Ramos (cell line): ENCODE data around the gene TRAF3.
"Not testable (repeated sequence)": the region's sequence is repeated elsewhere in the genome, so short reads cannot be mapped to it uniquely, and the experiment has no call there.

ENCODE experiments used
- in situ Hi-C: fragments of 300-500 bp; cut with MboI; formaldehyde crosslinking; loops from one replicate; pipeline ENCODE4 v1.14.3; 2022; ENCODE audit warnings: low sequenced_read_pairs; ENCODE audit not compliant: unreplicated experiment

Gene TRAF3

GRCh38 chr14:102915292-102916110 lies 138.3 kb downstream of the TRAF3 start:
- in situ Hi-C loops, result loop anchor here (5.0 to 10.0 kb wide), 2 partner anchors 218 to 381 kb away; no protein-coding TSS in a partner anchor

- in situ Hi-C loops, result loop anchor here (5.0 to 10.0 kb wide), 2 partner anchors 219 to 382 kb away; no protein-coding TSS in a partner anchor
Observed at GRCh38 chr14:102916347-102917055, 139.3 kb downstream of the TRAF3 start.

GRCh38 chr14:102917056-102917385 lies 139.8 kb downstream of the TRAF3 start:
- in situ Hi-C loops, result loop anchor here (5.0 to 10.0 kb wide), 2 partner anchors 220 to 382 kb away; no protein-coding TSS in a partner anchor

GRCh38 chr14:102917469-102918211 lies 140.4 kb downstream of the TRAF3 start:
- in situ Hi-C loops, result loop anchor here (5.0 to 10.0 kb wide), 2 partner anchors 220 to 383 kb away; no protein-coding TSS in a partner anchor

GRCh38 chr14:102918438-102918837 lies 141.2 kb downstream of the TRAF3 start:
- in situ Hi-C loops, result loop anchor here (5.0 to 10.0 kb wide), 2 partner anchors 221 to 384 kb away; no protein-coding TSS in a partner anchor

- in situ Hi-C loops, result no loop called here
Observed at GRCh38 chr14:102920273-102920997, 143.2 kb downstream of the TRAF3 start.

- in situ Hi-C loops, result no loop called here
Observed at GRCh38 chr14:102920998-102921304, 143.7 kb downstream of the TRAF3 start.

- in situ Hi-C loops, result no loop called here
Observed at GRCh38 chr14:102922490-102923200, 145.4 kb downstream of the TRAF3 start, which contains the start of gene AMN. Gene AMN, plus strand, starts transcription at chr14:102922663. Its CDS starts 26 bp downstream, at chr14:102922689.

GRCh38 chr14:102923201-102923924 lies 146.1 kb downstream of the TRAF3 start:
- in situ Hi-C loops, result no loop called here

GRCh38 chr14:102923925-102924486 lies 146.8 kb downstream of the TRAF3 start:
- in situ Hi-C loops, result no loop called here

- in situ Hi-C loops, result no loop called here
Observed at GRCh38 chr14:102924632-102925588, 147.7 kb downstream of the TRAF3 start.

- in situ Hi-C loops, result no loop called here
Observed at GRCh38 chr14:102925646-102926045, 148.4 kb downstream of the TRAF3 start.

GRCh38 chr14:102926104-102926503 lies 148.9 kb downstream of the TRAF3 start:
- in situ Hi-C loops, result no loop called here

- in situ Hi-C loops, result not testable (repeated sequence)
Observed at GRCh38 chr14:102926840-102927239, 149.6 kb downstream of the TRAF3 start.

- in situ Hi-C loops, result no loop called here
Observed at GRCh38 chr14:102927346-102927877, 150.2 kb downstream of the TRAF3 start.

GRCh38 chr14:102927878-102928411 lies 150.7 kb downstream of the TRAF3 start:
- in situ Hi-C loops, result no loop called here
